ENCODE results near the gene PNPLA2.

The PNPLA2 gene

GRCh38 chr11:845872-846495, 27.3 kb downstream of the PNPLA2 start:
- no peak for DNase-seq

GRCh38 chr11:846496-847098, 27.9 kb downstream of the PNPLA2 start:
- DNase-seq (no peak), ATAC-seq (no peak)
- Mint-ChIP-seq H3K4me3 (no peak overlapping the region), H3K9me3 (no peaks in the 10 kb centered on the region), H3K27ac (no peak overlapping the region), H3K27me3 (peaks cover 11% of the 10 kb centered on the region), H3K36me3 (ENCODE audit: low read depth) (no peaks in the 10 kb centered on the region), H3K4me1 (peaks cover 18% of the 10 kb centered on the region)

More at GRCh38 chr11:845872-846495, 27.3 kb downstream of the PNPLA2 start:
- Mint-ChIP-seq H3K4me1 (peaks cover 23% of the 10 kb centered on the region), H3K36me3 (ENCODE audit: low read depth) (peaks cover 2% of the 10 kb centered on the region), H3K27me3 (peaks cover 11% of the 10 kb centered on the region), H3K4me3 (no peak overlapping the region), H3K9me3 (no peaks in the 10 kb centered on the region), H3K27ac (no peak overlapping the region)
- no peak for ATAC-seq

- Mint-ChIP-seq H3K27ac (no peak overlapping the region), H3K4me3 (no peak overlapping the region), H3K27me3 (peaks cover 11% of the 10 kb centered on the region), H3K36me3 (ENCODE audit: low read depth) (no peaks in the 10 kb centered on the region), H3K4me1 (peaks cover 18% of the 10 kb centered on the region), H3K9me3 (no peaks in the 10 kb centered on the region)
- DNase-seq (no peak), ATAC-seq (no peak)
Measured at GRCh38 chr11:847876-848275, 29.2 kb downstream of the PNPLA2 start.

- Mint-ChIP-seq H3K4me3 (no peak overlapping the region), H3K27ac (no peak overlapping the region)
- peak; percentile 78 for DNase-seq
Measured at GRCh38 chr11:848380-848931, 29.7 kb downstream of the PNPLA2 start.

GRCh38 chr11:849104-849824, 30.6 kb downstream of the PNPLA2 start:
- Mint-ChIP-seq H3K4me1 (peaks cover 9% of the 10 kb centered on the region), H3K36me3 (ENCODE audit: low read depth) (no peaks in the 10 kb centered on the region), H3K9me3 (no peaks in the 10 kb centered on the region), H3K4me3 (peak overlapping the region; percentile 57), H3K27me3 (peaks cover 8% of the 10 kb centered on the region), H3K27ac (no peak overlapping the region)
- ATAC-seq (no peak), DNase-seq (no peak)

More at GRCh38 chr11:848380-848931, 29.7 kb downstream of the PNPLA2 start:
- Mint-ChIP-seq H3K27me3 (peaks cover 11% of the 10 kb centered on the region), H3K9me3 (no peaks in the 10 kb centered on the region), H3K36me3 (ENCODE audit: low read depth) (no peaks in the 10 kb centered on the region), H3K4me1 (peaks cover 16% of the 10 kb centered on the region)
- ATAC-seq = peak; percentile 52

- no peaks in the 10 kb centered on the region for H3K36me3 Mint-ChIP-seq (ENCODE audit: low read depth)
- ATAC-seq = no peak
Measured at GRCh38 chr11:849951-850774, 31.4 kb downstream of the PNPLA2 start.

GRCh38 chr11:850775-851763, 32.4 kb downstream of the PNPLA2 start:
- DNase-seq (no peak), ATAC-seq (no peak)
- Mint-ChIP-seq H3K27me3 (peaks cover 8% of the 10 kb centered on the region), H3K27ac (no peak overlapping the region), H3K9me3 (no peaks in the 10 kb centered on the region), H3K4me3 (no peak overlapping the region), H3K4me1 (peaks cover 4% of the 10 kb centered on the region), H3K36me3 (ENCODE audit: low read depth) (no peaks in the 10 kb centered on the region)

More at GRCh38 chr11:849951-850774, 31.4 kb downstream of the PNPLA2 start:
- peaks cover 8% of the 10 kb centered on the region for H3K27me3 Mint-ChIP-seq
- no peak for DNase-seq
- no peaks in the 10 kb centered on the region for H3K9me3 Mint-ChIP-seq
- H3K27ac Mint-ChIP-seq = no peak overlapping the region
- peaks cover 4% of the 10 kb centered on the region for H3K4me1 Mint-ChIP-seq
- H3K4me3 Mint-ChIP-seq = peak overlapping the region; percentile 29

GRCh38 chr11:852762-853161, 34.0 kb downstream of the PNPLA2 start:
- no peak for ATAC-seq
- Mint-ChIP-seq H3K27ac (no peak overlapping the region), H3K36me3 (ENCODE audit: low read depth) (no peaks in the 10 kb centered on the region), H3K9me3 (no peaks in the 10 kb centered on the region), H3K4me3 (no peak overlapping the region), H3K27me3 (peaks cover 8% of the 10 kb centered on the region), H3K4me1 (peaks cover 4% of the 10 kb centered on the region)
- DNase-seq = no peak

GRCh38 chr11:853682-854448, 35.2 kb downstream of the PNPLA2 start:
- Mint-ChIP-seq H3K4me1 (no peaks in the 10 kb centered on the region), H3K27ac (no peak overlapping the region), H3K9me3 (no peaks in the 10 kb centered on the region), H3K36me3 (ENCODE audit: low read depth) (no peaks in the 10 kb centered on the region), H3K4me3 (no peak overlapping the region), H3K27me3 (peaks cover 4% of the 10 kb centered on the region)
- DNase-seq = no peak
- ATAC-seq = no peak

- no peaks in the 10 kb centered on the region for H3K4me1 Mint-ChIP-seq
- no peak overlapping the region for H3K27ac Mint-ChIP-seq
- H3K4me3 Mint-ChIP-seq = no peak overlapping the region
- peaks cover 2% of the 10 kb centered on the region for H3K27me3 Mint-ChIP-seq
- no peak for ATAC-seq
- DNase-seq = no peak
- H3K9me3 Mint-ChIP-seq = no peaks in the 10 kb centered on the region
- H3K36me3 Mint-ChIP-seq (ENCODE audit: low read depth) = no peaks in the 10 kb centered on the region
Measured at GRCh38 chr11:854601-855329, 36.1 kb downstream of the PNPLA2 start.

GRCh38 chr11:855330-855674, 36.6 kb downstream of the PNPLA2 start:
- Mint-ChIP-seq H3K4me3 (no peak overlapping the region), H3K27me3 (no peaks in the 10 kb centered on the region)
- no peak for DNase-seq

GRCh38 chr11:855796-856195, 37.1 kb downstream of the PNPLA2 start:
- no peak for ATAC-seq
- Mint-ChIP-seq H3K4me3 (no peak overlapping the region), H3K9me3 (no peaks in the 10 kb centered on the region), H3K27ac (no peak overlapping the region), H3K27me3 (no peaks in the 10 kb centered on the region), H3K36me3 (ENCODE audit: low read depth) (no peaks in the 10 kb centered on the region), H3K4me1 (no peaks in the 10 kb centered on the region)
- no peak for DNase-seq

More at GRCh38 chr11:855330-855674, 36.6 kb downstream of the PNPLA2 start:
- H3K27ac Mint-ChIP-seq = no peak overlapping the region
- H3K4me1 Mint-ChIP-seq = no peaks in the 10 kb centered on the region
- no peak for ATAC-seq
- no peaks in the 10 kb centered on the region for H3K9me3 Mint-ChIP-seq
- H3K36me3 Mint-ChIP-seq (ENCODE audit: low read depth) = no peaks in the 10 kb centered on the region
